ENCODE results near the gene HIGD2B. TPM values are rescaled to one million over a fixed set of nuclear protein-coding genes. Genes with fewer than 3 reads are reported as not detected.

Gene HIGD2B
- total RNA-seq, 1 donor from 2014 or later = not detected

Other genes with a start within 250 kb of the HIGD2B start
- gene ARIH1, start 211.9 kb downstream of the HIGD2B start, total RNA-seq = 15.4 and 36.9 TPM in 2 replicates
- gene GOLGA6B, start 31.5 kb downstream of the HIGD2B start, total RNA-seq = not detected in 2 replicates
- gene BBS4, start within 50 bp of the HIGD2B start, total RNA-seq = 6.8 and 7.3 TPM in 2 replicates
- gene ADPGK, start 97.6 kb upstream of the HIGD2B start, total RNA-seq = 29.3 and 37.3 TPM in 2 replicates

Data from dermis microvascular lymphatic vessel endothelial cell (primary cell).